Measurements from ENCODE around the gene OSTN.

OSTN gene

GRCh38 chr3:191314109-191314728, 115.2 kb downstream of the OSTN start:
- DNase-seq: no peak

All from CD4-positive, alpha-beta T cell treated with Interleukin-12 subunit alpha and Interleukin-12 subunit beta, for 1 hour (primary cell).